B cell (primary cell): ENCODE data around the gene THY1. TPM values are rescaled to one million over a fixed set of nuclear protein-coding genes. Genes with fewer than 3 reads are reported as not detected.

ENCODE experiments used
- ATAC-seq: fragments of 200-7000 bp; cut with Tn5 transposase; one replicate; pipeline ENCODE4 v1.10.0; 2021; ENCODE audit warnings: low read depth, mild to moderate bottlenecking, moderate number of reproducible peaks, moderate library complexity
- CTCF ChIA-PET: fragments of 350-600 bp; sonication (Branson Sonifier 250); formaldehyde crosslinking; loops from one replicate; lab custom pipeline; 2021; ENCODE audit warnings: antibody characterized with exemption, inconsistent platforms; lab: Charles Lee
- POLR2A ChIA-PET: fragments of 350-600 bp; sonication (Branson Sonifier 250); formaldehyde crosslinking; loops from one replicate; lab custom pipeline; 2021; ENCODE audit warnings: antibody characterized with exemption; lab: Charles Lee
- DNase-seq: peaks from one replicate; pipeline ENCODE4 v3.0.0; 2013
- H2AFZ ChIP-seq: 2 replicates; pipeline ENCODE4 v1.6.1; 2012; ENCODE audit warnings: mild to moderate bottlenecking, low read depth, low read length; ENCODE audit not compliant: insufficient read depth, poor library complexity, severe bottlenecking
- H3K27ac ChIP-seq, 2 donors: 1 replicate in 1 of 2; 2 replicates in 1 of 2; pipeline ENCODE4 v1.5.1; 2012 to 2013; ENCODE audit warnings: low read length in 2 of 2, mild to moderate bottlenecking in 2 of 2, moderate library complexity in 1 of 2
- H3K27me3 ChIP-seq, 4 experiments: fragments of 200-600 bp in 1 of 4; sonication (generic) in 1 of 4; replicated peaks in 1 of 4; 1 replicate in 2 of 4; 2 replicates in 2 of 4; pipeline versions ENCODE4 v1.6.1 to v1.7.0; 2013 to 2016; ENCODE audit warnings: low read length in 3 of 4, mild to moderate bottlenecking in 2 of 4, mixed read lengths in 1 of 4, moderate library complexity in 1 of 4; ENCODE audit not compliant: insufficient read depth in 4 of 4, control insufficient read depth in 3 of 4; ENCODE audit errors: control extremely low read depth in 1 of 4
- H3K36me3 ChIP-seq, 2 experiments: replicated peaks in 1 of 2; 1 replicate in 1 of 2; 2 replicates in 1 of 2; pipeline versions ENCODE4 v1.6.1 to v1.7.1; 2013; ENCODE audit warnings: low read length in 1 of 2; ENCODE audit not compliant: insufficient read depth in 2 of 2, control insufficient read depth in 1 of 2; ENCODE audit errors: control extremely low read depth in 1 of 2, extremely low read depth in 1 of 2
- H3K4me1 ChIP-seq, 2 donors: fragments of 200-600 bp in 1 of 2; sonication (generic) in 1 of 2; 1 replicate in 1 of 2; 2 replicates in 1 of 2; pipeline versions ENCODE4 v1.5.1 to v1.6.1; 2013 to 2017; ENCODE audit warnings: low read length in 2 of 2; ENCODE audit not compliant: control insufficient read depth in 2 of 2, insufficient read depth in 2 of 2
- H3K4me2 ChIP-seq: replicated peaks from 2 replicates; pipeline ENCODE3; 2012; ENCODE audit warnings: mild to moderate bottlenecking, low read depth, low read length; ENCODE audit not compliant: poor library complexity, severe bottlenecking
- H3K4me3 ChIP-seq, 5 experiments: fragments of 200-600 bp in 1 of 5; sonication (generic) in 1 of 5; 1 replicate in 3 of 5; 2 replicates in 2 of 5; pipeline versions ENCODE4 v1.5.1 to v1.7.0; 2011 to 2016; ENCODE audit warnings: low read length in 4 of 5, mild to moderate bottlenecking in 4 of 5, low read depth in 2 of 5, control low read depth in 1 of 5, moderate library complexity in 1 of 5; ENCODE audit not compliant: insufficient read depth in 1 of 5; ENCODE audit errors: control extremely low read depth in 1 of 5, extremely low read depth in 1 of 5
- H3K79me2 ChIP-seq: fragments of 200-600 bp; sonication (generic); one replicate; pipeline ENCODE4 v1.6.0; 2016; ENCODE audit warnings: low read length; ENCODE audit not compliant: control insufficient read depth, insufficient read depth
- H3K9ac ChIP-seq: fragments of 200-600 bp; sonication (generic); 2 replicates; pipeline ENCODE4 v1.6.1; 2017; ENCODE audit warnings: mild to moderate bottlenecking, low read length, moderate library complexity
- H3K9me3 ChIP-seq, 3 donors: one replicate each; pipeline versions ENCODE4 v1.6.1 to v1.7.1; 2013; ENCODE audit warnings: low read length in 2 of 3; ENCODE audit not compliant: control insufficient read depth in 2 of 3, insufficient read depth in 1 of 3; ENCODE audit errors: control extremely low read depth in 1 of 3
- H4K20me1 ChIP-seq: 2 replicates; pipeline ENCODE4 v1.6.0; 2012; ENCODE audit warnings: mild to moderate bottlenecking, low read length; ENCODE audit not compliant: insufficient read depth, control insufficient read depth, poor library complexity, severe bottlenecking
- H3K27ac Mint-ChIP-seq: one replicate; pipeline ENCODE4 v1.8.0; 2021; ENCODE audit warnings: mixed read lengths
- H3K27me3 Mint-ChIP-seq: one replicate; pipeline ENCODE4 v1.8.0; 2021; ENCODE audit warnings: mixed read lengths
- H3K4me1 Mint-ChIP-seq: one replicate; pipeline ENCODE4 v1.8.0; 2021; ENCODE audit warnings: mixed read lengths
- H3K4me3 Mint-ChIP-seq: one replicate; pipeline ENCODE4 v1.8.0; 2021; ENCODE audit warnings: mixed read lengths
- H3K9me3 Mint-ChIP-seq: one replicate; pipeline ENCODE4 v1.8.0; 2022; ENCODE audit warnings: mixed read lengths; ENCODE audit not compliant: insufficient read depth
- CTCF ChIP-seq: fragments of 200-600 bp; IDR thresholded peaks from one replicate; pipeline ENCODE4 v1.8.0; 2022; ENCODE audit warnings: antibody characterized with exemption, mild to moderate bottlenecking
- EZH2 ChIP-seq: IDR thresholded peaks from 2 replicates; pipeline ENCODE4 v1.6.1; 2012; ENCODE audit warnings: borderline replicate concordance, low read depth, mild to moderate bottlenecking, moderate library complexity, low read length; ENCODE audit not compliant: insufficient read depth, poor library complexity, severe bottlenecking
- WGBS: methylation state at CpG from one replicate; pipeline ENCODE4 v1.1.5; 2013; ENCODE audit warnings: missing lambda C conversion rate; ENCODE audit not compliant: insufficient coverage; 5-methylcytosine and 5-hydroxymethylcytosine counted together
- intact Hi-C: fragments of 100-400 bp; cut with micrococcal nuclease; formaldehyde crosslinking; loops from one replicate; pipeline ENCODE4 v1.10.0; 2022
- polyA plus RNA-seq: library from polyadenylated mRNA; depleted of rRNA; stranded (reverse); fragments of >200 nt; gene quantifications from 2 replicates; pipeline ENCODE4 v1.2.3, GENCODE V29; 2012
- total RNA-seq, 2 donors: library from RNA; stranded (reverse); fragments of 120-200 nt in 1 of 2; gene quantifications; 1 replicate in 1 of 2; 2 replicates in 1 of 2; pipeline versions ENCODE4 v1.2.3 to v1.2.4, GENCODE V29; 2013 to 2022

Gene THY1
- total and polyA plus RNA-seq, 2 donors (not counting 1 experiment from before 2014, with no cell fraction given) = not detected

- Histone ChIP-seq H3K9ac (no peak overlapping the region), H3K4me2 (no peak overlapping the region), H2AFZ (no peak overlapping the region), H4K20me1 (no peaks in the 10 kb centered on the region), H3K4me3 (no peak overlapping the region), H3K9me3 (peaks cover 0 to 6% (median 0%) of the 10 kb centered on the region in 3 donors), H3K4me1 (no peaks in the 10 kb centered on the region), H3K79me2 (no peaks in the 10 kb centered on the region), H3K36me3 (no peaks in the 10 kb centered on the region), H3K27ac (no peak overlapping the region), H3K27me3 (peaks cover 0 to 2% (median under 1%) of the 10 kb centered on the region in 4 experiments)
- ChIA-PET POLR2A (no interaction called here), CTCF (no interaction called here)
- 57% methylated on average over 1 of the region's 1 CpG for WGBS
- intact Hi-C loops = no loop called here
- Mint-ChIP-seq H3K27ac (no peak overlapping the region), H3K27me3 (peaks cover 46% of the 10 kb centered on the region), H3K4me1 (no peaks in the 10 kb centered on the region), H3K9me3 (peaks cover 3% of the 10 kb centered on the region), H3K4me3 (no peak overlapping the region)
- no peak for TF ChIP-seq CTCF
- TF ChIP-seq EZH2 = no peak
- DNase-seq = no peak
- ATAC-seq = no peak
These were observed 11.8 kb upstream of the THY1 start for GRCh38 chr11:119434591-119435330.

GRCh38 chr11:119433358-119433725, 10.4 kb upstream of the THY1 start:
- TF ChIP-seq CTCF (no peak), EZH2 (no peak)
- H3K27me3 ChIP-seq = peaks cover 0 to 3% (median 1%) of the 10 kb centered on the region in 4 experiments
- Mint-ChIP-seq H3K27me3 (peaks cover 49% of the 10 kb centered on the region), H3K9me3 (peaks cover 3% of the 10 kb centered on the region), H3K4me1 (no peaks in the 10 kb centered on the region), H3K4me3 (no peak overlapping the region), H3K27ac (no peak overlapping the region)
- POLR2A ChIA-PET = no interaction called here
- ATAC-seq (no peak), DNase-seq (no peak)
- H4K20me1 ChIP-seq = no peaks in the 10 kb centered on the region
- intact Hi-C loops = no loop called here
- no peaks in the 10 kb centered on the region for H3K79me2 ChIP-seq
- no CpG with 5 or more reads among the region's 1 CpG for WGBS
- H3K9ac ChIP-seq = no peak overlapping the region
- H3K4me3 ChIP-seq = no peak overlapping the region
- no peaks in the 10 kb centered on the region for H3K4me1 ChIP-seq
- no peak overlapping the region for H2AFZ ChIP-seq
- H3K27ac ChIP-seq = no peak overlapping the region
- H3K9me3 ChIP-seq = peaks cover 0 to 6% (median 0%) of the 10 kb centered on the region in 3 donors
- no peak overlapping the region for H3K4me2 ChIP-seq
- H3K36me3 ChIP-seq = no peaks in the 10 kb centered on the region
- CTCF ChIA-PET = no interaction called here
